GM19043 (cell line): ENCODE results near the gene PAX2.

ENCODE experiments used
- ATAC-seq: cut with Tn5 transposase; IDR thresholded peaks from one replicate; pipeline ENCODE4 v1.9.1; 2021; ENCODE audit warnings: low read depth; ENCODE audit not compliant: unreplicated experiment

Gene PAX2

DNA sequence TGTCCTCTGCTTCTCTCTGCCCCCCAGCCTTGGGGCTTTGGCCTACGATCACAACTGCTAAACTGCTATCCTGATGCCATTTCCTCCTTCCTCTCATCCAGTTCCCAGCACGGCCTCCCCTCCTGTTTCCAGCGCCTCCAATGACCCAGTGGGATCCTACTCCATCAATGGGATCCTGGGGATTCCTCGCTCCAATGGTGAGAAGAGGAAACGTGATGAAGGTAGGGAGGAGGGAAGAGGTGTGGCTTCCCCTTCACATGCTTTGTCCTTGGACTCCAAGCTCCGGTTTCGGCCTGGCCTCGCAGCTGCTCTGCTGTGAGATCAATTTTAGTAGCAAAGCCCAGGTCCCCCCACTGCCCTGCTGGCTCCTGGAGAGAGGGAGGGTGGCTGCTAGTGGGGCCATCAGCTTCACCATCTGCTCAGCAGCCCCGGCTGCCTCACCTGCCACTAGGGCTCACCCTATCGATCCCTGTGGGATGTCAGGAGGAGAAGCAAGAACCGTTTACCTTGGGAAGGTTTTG, 35.8 kb downstream of the PAX2 start:
- ATAC-seq, result no peak

DNA sequence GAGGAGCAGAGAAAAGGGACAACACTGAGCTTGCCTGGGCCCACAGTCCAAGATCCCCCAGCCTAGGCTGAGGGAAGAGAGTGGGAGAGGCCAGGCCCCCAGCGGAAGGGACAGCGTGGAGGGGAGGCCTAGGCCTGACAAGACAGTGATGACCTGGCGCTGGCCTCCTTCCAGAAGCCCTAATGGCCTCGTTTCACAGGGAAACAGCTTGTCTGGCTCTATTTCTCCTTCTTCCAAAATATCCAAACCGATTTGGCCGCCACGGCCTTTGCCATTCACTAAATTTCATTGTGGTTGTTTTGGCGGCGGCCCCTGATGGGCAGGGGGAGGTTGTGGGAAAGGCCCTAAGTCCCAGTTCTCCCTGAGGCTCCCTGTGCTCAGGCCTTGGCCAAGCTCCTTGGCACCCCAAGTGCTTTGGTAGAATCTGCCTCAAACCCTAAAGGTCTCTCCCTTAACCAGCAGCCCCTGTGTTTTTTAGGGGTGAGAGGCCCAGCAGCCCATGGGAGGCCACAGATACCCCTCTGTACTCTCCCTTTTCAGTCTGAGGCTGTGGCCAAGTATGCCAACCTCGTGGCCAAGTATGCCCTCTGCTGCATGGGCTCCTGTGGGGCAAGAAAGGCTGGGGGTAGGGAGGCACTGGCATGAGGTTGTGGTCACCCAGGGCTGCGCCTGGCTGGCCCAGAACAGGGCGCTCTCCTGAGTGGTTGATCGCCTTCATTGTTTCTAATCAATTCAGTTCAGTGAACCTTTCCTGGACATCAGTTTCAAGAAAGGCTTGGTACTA, 37.3 kb downstream of the PAX2 start:
- no peak for ATAC-seq

DNA sequence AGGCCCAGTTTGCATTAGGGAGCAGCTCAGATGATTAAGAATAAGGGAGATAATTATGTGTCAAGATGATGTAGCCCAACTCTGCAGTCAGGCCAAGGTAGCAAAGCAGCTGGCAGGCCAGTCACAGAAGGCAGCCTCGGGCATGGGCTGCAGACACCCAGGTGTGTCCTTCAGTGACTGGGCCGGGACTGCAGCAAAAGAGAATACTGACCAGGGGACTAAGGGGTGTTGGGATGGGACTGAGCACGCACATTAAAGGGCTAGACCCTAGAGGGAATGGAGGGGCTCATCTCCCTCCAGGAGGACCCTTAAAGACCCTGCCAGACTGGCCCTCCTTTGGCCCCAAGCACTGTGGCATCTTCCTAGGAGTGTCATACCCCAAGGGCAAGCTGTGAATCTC, 38.7 kb downstream of the PAX2 start:
- ATAC-seq, result no peak

DNA sequence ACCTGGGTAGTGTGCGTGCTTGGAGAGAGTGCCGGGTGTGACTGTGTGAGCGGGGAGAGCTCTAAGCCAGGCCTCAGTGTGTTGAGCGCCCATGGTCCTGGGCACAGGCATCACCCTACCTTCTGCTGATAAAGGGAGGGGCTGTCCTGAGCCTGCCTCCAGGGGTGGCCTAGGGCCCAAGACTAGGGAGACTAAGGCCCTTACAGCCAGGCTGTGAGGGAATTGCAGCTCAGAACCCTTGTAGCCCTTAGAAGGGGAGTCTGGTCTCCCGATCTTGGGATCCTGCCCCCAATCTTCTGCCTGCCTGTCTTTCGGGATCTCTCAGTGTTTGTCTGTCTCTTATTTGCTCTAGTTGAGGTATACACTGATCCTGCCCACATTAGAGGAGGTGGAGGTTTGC, 41.2 kb downstream of the PAX2 start:
- ATAC-seq, result no peak

- no peak for ATAC-seq
Measured at GRCh38 chr10:100788002-100788903, 42.9 kb downstream of the PAX2 start.

DNA sequence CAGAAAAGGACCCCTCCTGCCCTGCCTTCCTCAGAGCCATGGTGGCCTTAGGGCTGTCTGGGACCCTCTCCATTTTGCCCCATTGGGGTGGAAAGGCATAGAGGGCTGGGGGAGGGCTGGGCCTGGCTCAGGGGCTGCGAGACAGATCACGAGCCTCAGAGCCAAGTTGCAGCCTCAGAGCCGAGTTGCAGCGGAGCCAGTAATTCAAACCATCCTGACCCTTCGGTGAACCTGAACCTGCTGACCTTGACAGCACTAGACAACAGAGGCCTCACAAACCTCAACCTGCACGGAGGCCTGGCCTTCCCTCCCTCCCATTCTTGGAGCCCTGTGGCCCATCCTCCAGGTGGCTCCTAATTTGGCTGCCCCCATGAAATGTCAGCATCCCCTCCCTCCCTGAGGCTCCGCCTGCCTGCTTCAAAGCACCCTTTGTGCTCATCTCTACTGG, 45.4 kb downstream of the PAX2 start:
- no peak for ATAC-seq

- ATAC-seq, result no peak
Measured at GRCh38 chr10:100791369-100792058, 46.1 kb downstream of the PAX2 start.

DNA sequence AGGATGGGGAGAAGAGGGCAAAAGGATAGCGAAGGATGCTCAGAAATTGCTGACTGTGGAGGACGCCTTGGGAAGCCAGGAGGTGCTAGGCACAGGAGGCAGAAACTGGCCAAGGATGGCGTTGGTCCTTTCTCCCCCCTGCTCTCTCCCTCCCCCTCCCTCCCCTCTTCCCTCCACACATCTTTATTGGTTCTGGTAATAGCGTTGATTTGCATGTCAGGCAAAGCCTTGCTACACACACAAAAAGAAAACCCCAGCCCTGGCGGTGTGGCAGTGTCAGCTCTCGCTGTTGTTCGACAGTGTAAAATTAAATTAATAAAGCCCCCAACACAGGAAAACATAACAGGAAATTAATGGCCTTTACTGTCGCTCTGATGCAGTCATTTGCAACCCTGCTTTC, 47.2 kb downstream of the PAX2 start:
- no peak for ATAC-seq

DNA sequence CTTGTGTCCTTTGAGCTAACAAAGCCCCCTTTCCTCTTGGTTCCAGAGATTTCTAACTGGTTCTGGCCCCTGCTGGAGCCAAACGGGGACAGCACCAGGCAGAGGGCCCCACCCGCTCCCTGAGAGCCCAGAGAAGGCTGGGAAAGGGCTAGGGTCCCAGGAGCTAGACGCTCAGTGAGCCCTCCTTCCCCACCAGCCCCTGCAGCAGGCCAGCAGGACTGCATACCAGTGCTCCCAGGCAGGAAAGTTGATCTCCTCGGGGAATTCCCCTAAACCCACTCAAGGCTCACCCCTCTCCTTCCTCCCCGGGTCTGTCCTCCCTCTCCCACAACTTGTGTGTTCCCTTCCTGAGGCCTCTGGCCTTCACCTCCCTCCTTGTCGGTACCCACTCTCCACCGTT, 47.7 kb downstream of the PAX2 start:
- ATAC-seq, result no peak

DNA sequence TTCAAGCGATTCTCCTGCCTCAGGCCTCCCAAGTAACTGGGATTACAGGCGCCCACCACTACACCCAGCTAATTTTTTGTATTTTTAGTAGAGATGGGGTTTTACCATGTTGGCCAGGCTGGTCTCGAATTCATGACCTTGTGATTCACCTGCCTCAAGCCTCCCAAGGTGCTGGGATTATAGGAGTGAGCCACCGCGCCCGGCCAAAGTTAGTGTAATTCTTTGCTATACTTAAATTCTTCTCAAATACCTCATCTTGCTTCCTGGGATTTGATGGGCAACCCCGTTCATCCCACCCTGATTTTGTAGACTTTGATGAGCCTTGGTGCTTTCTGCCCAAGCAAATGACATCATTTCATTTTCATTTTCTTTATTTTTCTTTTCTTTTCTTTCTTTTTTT, 54.5 kb downstream of the PAX2 start:
- ATAC-seq, result no peak

GRCh38 chr10:100800931-100801330, 55.5 kb downstream of the PAX2 start:
- ATAC-seq, result no peak

DNA sequence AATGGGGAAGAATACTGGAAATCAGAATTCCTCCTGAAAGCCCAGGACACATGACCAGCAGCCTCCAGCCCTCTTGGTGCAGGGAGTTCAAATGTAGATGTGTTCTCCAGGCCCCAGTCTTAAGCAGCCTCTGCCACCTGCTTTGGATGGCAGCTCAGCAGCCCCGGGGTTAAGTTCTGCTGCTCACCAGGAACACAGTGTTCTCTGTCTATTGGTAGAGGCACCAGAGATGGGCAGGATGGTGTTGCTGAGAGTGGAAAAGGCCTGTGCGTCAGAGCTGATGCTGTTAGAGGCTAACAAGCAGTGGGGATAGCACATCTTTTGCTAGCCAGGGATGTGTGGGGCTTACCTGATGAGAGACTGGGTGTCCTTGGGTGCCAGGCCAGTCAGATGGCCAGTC, 56.8 kb downstream of the PAX2 start:
- no peak for ATAC-seq

DNA sequence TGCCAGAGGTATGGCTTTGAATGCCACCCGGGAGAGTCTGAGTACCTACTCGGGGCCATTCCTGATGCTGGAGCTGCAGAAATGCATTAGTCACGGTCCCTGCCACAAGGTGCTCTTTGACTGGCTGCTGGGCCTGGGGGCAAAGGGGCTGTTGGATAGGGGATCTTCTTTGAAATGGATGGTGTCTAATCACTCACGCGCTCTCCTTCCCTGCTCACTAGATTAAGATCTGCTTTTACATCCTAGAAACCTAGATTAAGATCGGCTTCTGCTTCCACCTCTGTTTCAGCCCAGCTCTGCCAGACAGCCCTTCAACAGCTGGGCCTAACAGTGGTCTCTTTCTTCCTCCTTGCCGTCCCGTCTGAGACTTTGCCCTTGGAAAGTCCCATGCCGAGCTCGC, 57.2 kb downstream of the PAX2 start:
- ATAC-seq, result no peak

GRCh38 chr10:100803492-100803891, 58.1 kb downstream of the PAX2 start:
- ATAC-seq, result no peak

- no peak for ATAC-seq
Measured at GRCh38 chr10:100803908-100804307, 58.5 kb downstream of the PAX2 start.

- ATAC-seq, result no peak
Measured at GRCh38 chr10:100805543-100806355, 60.4 kb downstream of the PAX2 start.

- no peak for ATAC-seq
Measured at GRCh38 chr10:100806356-100806645, 60.9 kb downstream of the PAX2 start.

- no peak for ATAC-seq
Measured at GRCh38 chr10:100807241-100807951, 62.0 kb downstream of the PAX2 start.

DNA sequence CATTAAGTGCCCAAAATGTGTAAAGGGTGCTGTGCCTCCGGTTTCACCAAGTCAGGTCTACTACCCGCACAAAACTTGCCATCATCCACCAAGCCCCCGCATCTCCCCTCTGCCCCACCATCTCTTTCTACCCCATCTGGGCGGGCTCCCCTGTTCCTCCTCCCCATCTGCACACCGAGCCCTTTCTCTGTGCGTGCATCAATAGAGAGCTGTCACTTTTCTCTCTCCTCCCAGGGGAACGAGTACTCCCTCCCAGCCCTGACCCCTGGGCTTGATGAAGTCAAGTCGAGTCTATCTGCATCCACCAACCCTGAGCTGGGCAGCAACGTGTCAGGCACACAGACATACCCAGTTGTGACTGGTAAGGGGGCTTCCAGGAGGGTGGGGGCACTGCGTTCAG, 63.5 kb downstream of the PAX2 start:
- ATAC-seq, result no peak
